SK-N-SH (cell line): ENCODE results near the gene UBL7. TPM values are rescaled to one million over a fixed set of nuclear protein-coding genes. Genes with fewer than 3 reads are reported as not detected.

Source experiments
- CTCF ChIA-PET: fragments of 300-600, 350-600 bp; formaldehyde crosslinking; extraction: SDS; loops from one replicate; lab custom pipeline; 2021; lab: Yijun Ruan, JAX
- POLR2A ChIA-PET: fragments of 350-600 bp; sonication (Branson Sonifier 250); formaldehyde crosslinking; extraction: SDS; loops from one replicate; lab custom pipeline; 2020; ENCODE audit warnings: antibody characterized with exemption, inconsistent platforms; lab: Yijun Ruan, JAX
- DNase-seq: peaks from one replicate; pipeline ENCODE4 v3.0.0; 2012
- H2AFZ ChIP-seq: fragments of 200-600 bp; sonication (generic); 2 replicates; pipeline ENCODE4 v1.8.1; 2016; ENCODE audit warnings: antibody characterized with exemption, mild to moderate bottlenecking, low read depth
- H3F3A ChIP-seq: fragments of 200-600 bp; sonication (generic); replicated peaks from 2 replicates; pipeline ENCODE3; 2016; ENCODE audit warnings: antibody characterized with exemption, mild to moderate bottlenecking; ENCODE audit not compliant: insufficient read depth
- H3K27ac ChIP-seq, 2 experiments: fragments of 200-500 bp in 1 of 2; fragments of 200-600 bp in 1 of 2; sonication (Bioruptor generic) in 1 of 2; sonication (generic), shearing (Covaris generic) in 1 of 2; 2 replicates each; pipeline versions ENCODE4 v1.5.1 to v1.6.1; 2014 to 2016; ENCODE audit warnings: low read depth in 2 of 2, inconsistent platforms in 1 of 2, low read length in 1 of 2, mild to moderate bottlenecking in 1 of 2, mixed read lengths in 1 of 2
- H3K27me3 ChIP-seq: fragments of 200-600 bp; sonication (generic), shearing (Covaris generic); 2 replicates; pipeline ENCODE4 v1.6.1; 2016; ENCODE audit warnings: mixed run types; ENCODE audit not compliant: insufficient read depth
- H3K36me3 ChIP-seq, 2 experiments: fragments of 200-500 bp in 1 of 2; fragments of 200-600 bp in 1 of 2; sonication (Bioruptor generic) in 1 of 2; sonication (generic) in 1 of 2; replicated peaks in 1 of 2; 2 replicates each; pipeline versions ENCODE3 to v1.5.1; 2014 to 2016; ENCODE audit warnings: low read length in 1 of 2, mild to moderate bottlenecking in 1 of 2; ENCODE audit not compliant: insufficient read depth in 2 of 2, control insufficient read depth in 1 of 2
- H3K4me1 ChIP-seq, 2 experiments: fragments of 200-500 bp in 1 of 2; fragments of 200-600 bp in 1 of 2; sonication (Bioruptor generic) in 1 of 2; sonication (generic), shearing (Covaris generic) in 1 of 2; 2 replicates each; pipeline versions ENCODE4 v1.5.1 to v1.6.1; 2014 to 2016; ENCODE audit warnings: low read depth in 1 of 2, low read length in 1 of 2, mixed run types in 1 of 2; ENCODE audit not compliant: insufficient read depth in 2 of 2, control insufficient read depth in 1 of 2
- H3K4me2 ChIP-seq: fragments of 200-600 bp; sonication (generic), shearing (Covaris generic); 2 replicates; pipeline ENCODE4 v1.6.1; 2017; ENCODE audit warnings: mixed run types
- H3K4me3 ChIP-seq, 2 experiments: fragments of 200-500 bp in 1 of 2; fragments of 200-600 bp in 1 of 2; sonication (Bioruptor generic) in 1 of 2; sonication (generic), shearing (Covaris generic) in 1 of 2; 2 replicates each; pipeline versions ENCODE4 v1.5.1 to v1.8.1; 2014 to 2016; ENCODE audit warnings: low read depth in 2 of 2, inconsistent platforms in 1 of 2, low read length in 1 of 2, mild to moderate bottlenecking in 1 of 2, mixed read lengths in 1 of 2, moderate library complexity in 1 of 2
- H3K79me2 ChIP-seq: fragments of 200-600 bp; sonication (generic); 2 replicates; pipeline ENCODE4 v1.8.1; 2017; ENCODE audit warnings: mild to moderate bottlenecking; ENCODE audit not compliant: insufficient read depth
- H3K9ac ChIP-seq: fragments of 200-600 bp; sonication (generic); 2 replicates; pipeline ENCODE4 v1.6.1; 2017; ENCODE audit warnings: mixed run types
- H3K9me2 ChIP-seq: fragments of 200-600 bp; sonication (generic); 2 replicates; pipeline ENCODE4 v1.6.1; 2017; ENCODE audit warnings: mixed run types
- H3K9me3 ChIP-seq: fragments of 200-600 bp; sonication (generic); 2 replicates; pipeline ENCODE4 v1.6.1; 2017; ENCODE audit warnings: mixed run types, mild to moderate bottlenecking, moderate library complexity
- H4K20me1 ChIP-seq: fragments of 200-600 bp; sonication (generic); 2 replicates; pipeline ENCODE4 v1.6.1; 2017; ENCODE audit warnings: mild to moderate bottlenecking, mixed run types; ENCODE audit not compliant: insufficient read depth
- CHD2 ChIP-seq: fragments of 150-350 bp; IDR thresholded peaks from 2 replicates; pipeline ENCODE4 v1.6.1; 2018; ENCODE audit warnings: low read length; ENCODE audit not compliant: partially characterized antibody
- ELF1 ChIP-seq: IDR thresholded peaks from 2 replicates; pipeline ENCODE4 v1.4.0; 2012
- FOSL2 ChIP-seq: IDR thresholded peaks from 2 replicates; pipeline ENCODE4 v1.4.0; 2012; ENCODE audit warnings: low read depth, mild to moderate bottlenecking, moderate library complexity, borderline replicate concordance
- FOXJ3 ChIP-seq: sonication (generic); formaldehyde crosslinking; IDR thresholded peaks from 2 replicates; pipeline ENCODE4 v1.5.1; 2020; ENCODE audit warnings: mild to moderate bottlenecking, missing genetic modification reagents
- GATA2 ChIP-seq: sonication (generic); formaldehyde crosslinking; IDR thresholded peaks from 2 replicates; pipeline ENCODE4 v1.5.0; 2020; ENCODE audit warnings: mild to moderate bottlenecking, missing genetic modification reagents
- MEF2A ChIP-seq: IDR thresholded peaks from 2 replicates; pipeline ENCODE4 v1.4.0; 2012; ENCODE audit warnings: low read depth, borderline replicate concordance
- NRF1 ChIP-seq: IDR thresholded peaks from 2 replicates; pipeline ENCODE4 v1.6.1; 2012; ENCODE audit warnings: low read depth, mild to moderate bottlenecking, low read length
- RAD21 ChIP-seq: IDR thresholded peaks from 2 replicates; pipeline ENCODE4 v1.6.1; 2012; ENCODE audit warnings: mild to moderate bottlenecking, low read length
- RXRA ChIP-seq: IDR thresholded peaks from 2 replicates; pipeline ENCODE4 v1.4.0; 2012; ENCODE audit warnings: low read depth, mild to moderate bottlenecking, borderline replicate concordance
- SMC3 ChIP-seq: IDR thresholded peaks from 2 replicates; pipeline ENCODE4 v1.6.1; 2012; ENCODE audit warnings: low read depth, low read length, improper control_type of control experiment
- WGBS: methylation state at CpG from one replicate; pipeline ENCODE4 v1.1.6; 2017; ENCODE audit warnings: low lambda C conversion rate; 5-methylcytosine and 5-hydroxymethylcytosine counted together
- polyA plus RNA-seq, 3 experiments: library from polyadenylated mRNA; depleted of rRNA; stranded (reverse); fragments of >200 nt; gene quantifications; 2 replicates each; pipeline ENCODE4 v1.2.3, GENCODE V29; 2012
- TF ChIP-seq, protein P1 (sequence below): fragments of 200-600 bp; sonication (generic); IDR thresholded peaks from 2 replicates; pipeline ENCODE4 v1.6.1; 2017; ENCODE audit warnings: antibody characterized with exemption, mild to moderate bottlenecking, moderate library complexity

The UBL7 gene
- polyA plus RNA-seq, 1 of the 3 experiments (the other 2 are of a cell fraction), result 81.1 TPM

DNA sequence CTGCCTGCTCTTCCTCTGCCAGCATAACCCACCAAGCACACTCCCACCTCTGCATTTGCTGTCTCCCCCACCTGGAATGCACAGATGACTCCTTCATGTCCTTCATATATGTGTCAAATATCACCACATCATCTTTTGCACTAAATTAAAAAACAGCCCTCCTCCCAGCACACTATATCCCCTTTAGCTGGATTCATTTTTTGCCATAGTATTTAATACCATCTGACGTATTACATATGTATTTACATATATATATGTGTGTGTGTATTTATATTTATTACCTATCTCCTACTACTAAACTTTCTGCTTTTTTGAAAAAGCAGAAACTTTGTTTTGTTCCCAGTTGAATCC lies 29.4 kb upstream of the UBL7 start:
- Histone ChIP-seq H3K9me2 (no peaks in the 10 kb centered on the region), H3K4me1 (peaks cover 0 to 3% of the 10 kb centered on the region in 2 experiments; a peak in 1 of 4 replicates), H3K27ac (peak overlapping the region in 1 of 2 experiments; percentile 24; a peak in 1 of 4 replicates), H3K9ac (no peak overlapping the region), H3K36me3 (no peaks in the 10 kb centered on the region), H3K79me2 (no peaks in the 10 kb centered on the region), H3K4me3 (no peak overlapping the region; a peak in 1 of 4 replicates), H4K20me1 (no peaks in the 10 kb centered on the region), H3K4me2 (no peak overlapping the region), H3K27me3 (no peaks in the 10 kb centered on the region), H3K9me3 (no peaks in the 10 kb centered on the region), H2AFZ (no peak overlapping the region), H3F3A (no peaks in the 10 kb centered on the region)
- WGBS, result 96% methylated on average over 1 of the region's 1 CpG
- CTCF ChIA-PET, result interaction anchor here (0.7 to 2.4 kb wide), 6 partner anchors 22 to 278 kb away, joined by 3 to 14 read pairs (median 4); no protein-coding TSS in a partner anchor
- DNase-seq, result no peak
- TF ChIP-seq FOSL2 (no peak), NRF1 (no peak)
- POLR2A ChIA-PET, result interaction anchor here (0.5 kb wide), 1 partner anchor 847 kb away, joined by 3 read pairs; no protein-coding TSS in a partner anchor

DNA sequence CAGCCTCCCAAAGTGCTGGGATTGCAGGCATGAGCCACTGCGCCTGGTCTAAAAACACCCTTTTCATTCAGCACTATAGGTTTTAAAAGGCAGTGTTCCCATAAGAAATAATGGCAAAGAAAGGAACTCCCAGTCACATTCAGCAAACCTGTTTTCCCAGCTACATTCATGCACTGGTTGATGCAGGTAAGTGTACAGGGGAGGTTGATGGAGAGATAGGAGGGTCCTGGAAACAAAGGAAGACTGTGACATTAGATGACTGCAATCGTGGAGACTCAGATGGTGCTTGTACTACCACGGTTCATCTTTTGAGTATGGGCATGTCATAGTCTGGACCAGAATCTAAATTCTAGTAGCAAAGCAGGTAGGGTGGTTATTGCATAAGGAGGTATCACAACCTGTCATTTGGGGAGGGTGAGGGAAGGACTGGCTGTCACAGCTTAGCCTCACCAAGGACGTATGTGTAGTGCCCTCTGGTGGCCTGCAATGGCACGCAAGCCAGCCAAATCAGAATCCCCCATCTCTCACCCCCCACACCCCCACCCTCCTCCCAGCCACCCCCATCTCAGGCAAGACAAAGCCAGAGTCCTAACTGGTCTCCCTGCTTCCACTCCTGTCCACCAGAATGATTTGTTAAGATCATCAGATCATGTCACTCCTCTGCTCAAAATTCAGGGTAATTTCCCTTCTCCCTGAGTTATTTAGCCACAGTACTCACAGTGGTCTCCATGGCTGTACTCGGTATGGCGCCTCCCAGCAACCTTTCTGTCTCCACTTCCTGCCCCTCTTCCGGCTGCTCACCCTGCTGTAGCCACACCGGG lies 28.8 kb upstream of the UBL7 start:
- peaks cover 0 to 3% of the 10 kb centered on the region in 2 experiments; a peak in 1 of 4 replicates for H3K4me1 ChIP-seq
- H3K9me2 ChIP-seq, result no peaks in the 10 kb centered on the region
- peak; percentile 88 for DNase-seq
- H3K9ac ChIP-seq, result no peak overlapping the region
- no peaks in the 10 kb centered on the region for H3K9me3 ChIP-seq
- no peaks in the 10 kb centered on the region for H4K20me1 ChIP-seq
- H3K79me2 ChIP-seq, result no peaks in the 10 kb centered on the region
- H2AFZ ChIP-seq, result no peak overlapping the region
- ChIA-PET POLR2A (interaction anchor here (0.5 to 1.6 kb wide), 3 partner anchors 116 to 847 kb away, joined by 3 to 5 read pairs (median 3); no protein-coding TSS in a partner anchor), CTCF (interaction anchor here (0.6 to 2.4 kb wide), 18 partner anchors 9 to 124 kb away, joined by 3 to 14 read pairs (median 4); partner anchors contain the start of gene UBL7)
- H3K4me3 ChIP-seq, result no peak overlapping the region; a peak in 1 of 4 replicates
- peak overlapping the region in 1 of 2 experiments; percentile 24; a peak in 1 of 4 replicates for H3K27ac ChIP-seq
- no peak overlapping the region for H3K4me2 ChIP-seq
- H3F3A ChIP-seq, result no peaks in the 10 kb centered on the region
- no peaks in the 10 kb centered on the region for H3K36me3 ChIP-seq
- H3K27me3 ChIP-seq, result no peaks in the 10 kb centered on the region
- 51% methylated on average over 9 of the region's 9 CpGs for WGBS
- TF ChIP-seq, protein P1, sequence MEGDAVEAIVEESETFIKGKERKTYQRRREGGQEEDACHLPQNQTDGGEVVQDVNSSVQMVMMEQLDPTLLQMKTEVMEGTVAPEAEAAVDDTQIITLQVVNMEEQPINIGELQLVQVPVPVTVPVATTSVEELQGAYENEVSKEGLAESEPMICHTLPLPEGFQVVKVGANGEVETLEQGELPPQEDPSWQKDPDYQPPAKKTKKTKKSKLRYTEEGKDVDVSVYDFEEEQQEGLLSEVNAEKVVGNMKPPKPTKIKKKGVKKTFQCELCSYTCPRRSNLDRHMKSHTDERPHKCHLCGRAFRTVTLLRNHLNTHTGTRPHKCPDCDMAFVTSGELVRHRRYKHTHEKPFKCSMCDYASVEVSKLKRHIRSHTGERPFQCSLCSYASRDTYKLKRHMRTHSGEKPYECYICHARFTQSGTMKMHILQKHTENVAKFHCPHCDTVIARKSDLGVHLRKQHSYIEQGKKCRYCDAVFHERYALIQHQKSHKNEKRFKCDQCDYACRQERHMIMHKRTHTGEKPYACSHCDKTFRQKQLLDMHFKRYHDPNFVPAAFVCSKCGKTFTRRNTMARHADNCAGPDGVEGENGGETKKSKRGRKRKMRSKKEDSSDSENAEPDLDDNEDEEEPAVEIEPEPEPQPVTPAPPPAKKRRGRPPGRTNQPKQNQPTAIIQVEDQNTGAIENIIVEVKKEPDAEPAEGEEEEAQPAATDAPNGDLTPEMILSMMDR, result peak; percentile 70
- TF ChIP-seq SMC3 (peak; percentile 65), ELF1 (no peak), CHD2 (no peak), GATA2 (peak; percentile 44; the same call in 1 of the 2 replicates), MEF2A (no peak), RXRA (no peak), FOXJ3 (CRISPR knock-in tag) (no peak), RAD21 (peak; percentile 65)
